Measurements from ENCODE around the gene NR6A1. TPM values are rescaled to one million over a fixed set of nuclear protein-coding genes. Genes with fewer than 3 reads are reported as not detected.

The NR6A1 gene
- total RNA-seq, 1 experiment from 2014 or later: 99.3 TPM

GRCh38 chr9:124758691-124759090 lies 12.4 kb downstream of the NR6A1 start:
- no peaks in the 10 kb centered on the region for H3K27me3 ChIP-seq (ENCODE audit: insufficient read depth, low read length)
- H4K91ac ChIP-seq (ENCODE audit: insufficient read length, low read depth, low read length): no peak overlapping the region
- H3K4me3 Mint-ChIP-seq: peak overlapping the region; percentile 54 to 75
- H3K9me3 ChIP-seq (ENCODE audit: control insufficient read depth, low read depth, low read length): no peaks in the 10 kb centered on the region
- H3K4me2 ChIP-seq (ENCODE audit: insufficient read depth, insufficient read length, low read length): peak overlapping the region; percentile 77
- no peak overlapping the region for H2AFZ ChIP-seq (ENCODE audit: low read length)
- H3K4me1 Mint-ChIP-seq: peaks cover 93 to 95% of the 10 kb centered on the region in 2 experiments
- H3K27me3 Mint-ChIP-seq (ENCODE audit: low read depth): no peaks in the 10 kb centered on the region
- peak overlapping the region; percentile 29 for H2BK20ac ChIP-seq (ENCODE audit: low read depth, low read length, poor library complexity, severe bottlenecking)
- no peak overlapping the region for H3K56ac ChIP-seq (ENCODE audit: insufficient read length, low read depth, low read length)
- no peak overlapping the region for H3K18ac ChIP-seq (ENCODE audit: insufficient read length, low read depth, low read length)
- no peak overlapping the region for H3T11ph ChIP-seq (ENCODE audit: low read length)
- H3K4ac ChIP-seq (ENCODE audit: low read depth, low read length): no peak overlapping the region
- H3K79me2 ChIP-seq (ENCODE audit: insufficient read depth, low read length): peaks cover 14% of the 10 kb centered on the region; the same call in 1 of the 2 replicates
- no peak overlapping the region for H2BK120ac ChIP-seq (ENCODE audit: low read depth, low read length, poor library complexity, severe bottlenecking)
- H3K14ac ChIP-seq (ENCODE audit: insufficient read depth, low read length): no peak overlapping the region
- DNase-seq: no peak
- no peak overlapping the region for H4K8ac ChIP-seq (replicated peaks; ENCODE audit: insufficient read length, low read depth, low read length)
- peaks cover 3% of the 10 kb centered on the region for H3K79me1 ChIP-seq (ENCODE audit: insufficient read depth, low read depth, low read length, poor library complexity, severe bottlenecking)
- no peak overlapping the region for H3K23ac ChIP-seq (ENCODE audit: insufficient read length, low read depth, low read length)
- H3K9me3 Mint-ChIP-seq: no peaks in the 10 kb centered on the region
- H4K20me1 ChIP-seq (ENCODE audit: control insufficient read depth, insufficient read depth, insufficient read length): no peaks in the 10 kb centered on the region
- H3K27ac Mint-ChIP-seq: peak overlapping the region; percentile 10 to 99 (median 98)
- H3K27ac ChIP-seq (ENCODE audit: insufficient read length, low read depth, low read length): peak overlapping the region; percentile 93
- TF ChIP-seq CTCF (conservative IDR thresholded peaks at IDR 0.05): no peak
- no peak overlapping the region for H2BK15ac ChIP-seq (ENCODE audit: low read depth, low read length)
- no peak overlapping the region for H2BK12ac ChIP-seq (ENCODE audit: insufficient read length, low read depth, low read length)
- peaks cover 11% of the 10 kb centered on the region for H3K4me1 ChIP-seq (ENCODE audit: insufficient read depth, low read length)
- H2BK5ac ChIP-seq (ENCODE audit: insufficient read length, low read length): no peak overlapping the region
- H3K23me2 ChIP-seq (ENCODE audit: insufficient read length, low read depth, low read length, poor library complexity, severe bottlenecking): peaks cover 3% of the 10 kb centered on the region
- H3K36me3 Mint-ChIP-seq (ENCODE audit: insufficient read depth in 1 of 3, low read depth in 3 of 3): no peaks in the 10 kb centered on the region
- no peak overlapping the region for H2AK5ac ChIP-seq (ENCODE audit: insufficient read length, low read length)
- no peak overlapping the region for H4K5ac ChIP-seq (ENCODE audit: insufficient read length, low read depth, low read length)
- no peak overlapping the region for H3K9ac ChIP-seq (ENCODE audit: extremely low read depth, insufficient read length, low read length)

Measured in H9 (cell line).